HG02885 (cell line): ENCODE results near the gene EEF2.

Source experiments
- ATAC-seq: cut with Tn5 transposase; IDR thresholded peaks from one replicate; pipeline ENCODE4 v1.9.1; 2021; ENCODE audit warnings: mild to moderate bottlenecking; ENCODE audit not compliant: unreplicated experiment, poor library complexity

EEF2 gene

DNA sequence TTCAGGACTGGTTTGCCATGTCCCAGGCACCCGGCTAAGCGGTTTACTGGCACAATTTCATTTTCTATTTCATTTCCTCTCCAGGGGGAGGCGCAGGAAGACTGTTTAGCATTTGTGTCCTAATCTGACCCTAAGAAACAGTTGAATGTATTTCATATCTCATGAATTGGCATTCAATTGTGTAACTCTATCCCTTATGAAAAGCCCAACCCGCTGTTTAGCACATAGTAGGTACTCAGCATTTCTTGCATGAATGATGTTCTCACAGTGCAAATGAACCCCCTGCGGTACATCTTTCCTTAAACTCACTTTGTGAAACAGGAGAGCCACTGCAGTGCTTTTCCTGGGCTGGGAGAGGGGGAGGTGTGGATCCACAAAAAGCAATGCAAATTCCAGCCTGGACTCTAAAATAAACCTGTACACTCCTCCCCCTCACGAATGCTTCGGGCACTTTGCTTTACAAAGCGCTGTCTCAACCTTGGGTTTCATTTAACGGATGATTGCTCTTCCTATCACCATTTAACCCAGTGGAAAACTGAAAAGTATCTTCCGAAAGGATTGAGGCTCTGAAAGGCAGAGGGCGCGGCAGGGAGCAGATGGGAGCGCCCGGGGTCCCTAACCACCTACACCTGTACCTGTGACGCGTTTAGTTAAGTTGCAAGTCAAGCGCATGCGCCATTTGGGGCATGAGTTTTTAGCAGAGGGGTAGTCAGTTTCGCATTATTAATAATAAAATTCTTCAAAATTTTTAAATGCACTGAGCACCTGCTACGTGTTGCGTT lies 1.2 kb upstream of the EEF2 start:
- no peak for ATAC-seq

- ATAC-seq: no peak
Observed at GRCh38 chr19:3985643-3986259, 488 bp upstream of the EEF2 start.

DNA sequence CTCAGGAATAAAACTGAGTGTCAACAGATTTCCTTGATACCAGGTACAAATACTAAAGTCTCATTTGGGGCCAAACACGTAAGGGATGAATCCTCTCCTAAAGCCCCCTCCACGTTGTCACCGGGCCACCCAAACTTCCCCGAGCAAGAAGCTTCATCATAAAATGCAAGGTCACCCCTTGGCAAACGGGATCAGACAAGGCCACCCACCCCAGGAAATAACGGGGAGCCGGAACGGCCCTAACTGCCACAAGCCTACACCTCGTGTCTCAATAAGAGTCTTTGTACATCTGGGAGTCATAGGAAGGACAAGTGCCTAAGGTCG lies 717 bp downstream of the EEF2 start:
- ATAC-seq: no peak

DNA sequence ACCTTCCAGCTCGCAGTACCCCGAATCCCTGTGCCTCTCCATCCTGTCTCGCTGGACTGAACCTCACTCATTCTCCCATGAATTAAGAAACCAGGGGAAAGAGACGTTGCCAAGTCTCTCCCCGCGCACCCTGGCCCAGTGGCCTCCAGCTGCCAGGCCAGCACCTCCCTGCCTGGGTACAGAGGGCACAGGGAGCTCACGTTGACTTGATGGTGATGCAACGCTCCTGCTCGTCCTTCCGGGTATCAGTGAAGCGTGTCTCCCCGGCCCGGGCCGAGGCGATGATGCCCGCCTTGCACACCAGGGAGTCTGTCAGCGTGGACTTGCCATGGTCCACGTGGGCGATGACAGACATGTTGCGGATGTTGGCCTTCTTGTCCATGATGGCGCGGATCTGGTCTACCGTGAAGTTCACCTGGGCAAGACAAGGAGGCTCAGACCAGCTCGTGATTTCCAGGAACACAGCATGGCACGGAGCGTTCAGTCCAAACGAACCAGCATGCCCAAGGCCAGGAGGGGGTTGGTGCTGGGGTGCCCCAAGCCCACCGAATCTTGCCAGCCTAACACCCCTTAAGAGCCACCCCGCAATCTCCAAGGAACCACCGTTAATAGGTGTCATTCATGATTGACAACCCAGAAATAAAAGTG lies 1.2 kb downstream of the EEF2 start:
- no peak for ATAC-seq

GRCh38 chr19:3983542-3983914 lies 1.7 kb downstream of the EEF2 start:
- ATAC-seq: no peak

- no peak for ATAC-seq
Observed at GRCh38 chr19:3982701-3983541, 2.3 kb downstream of the EEF2 start.

DNA sequence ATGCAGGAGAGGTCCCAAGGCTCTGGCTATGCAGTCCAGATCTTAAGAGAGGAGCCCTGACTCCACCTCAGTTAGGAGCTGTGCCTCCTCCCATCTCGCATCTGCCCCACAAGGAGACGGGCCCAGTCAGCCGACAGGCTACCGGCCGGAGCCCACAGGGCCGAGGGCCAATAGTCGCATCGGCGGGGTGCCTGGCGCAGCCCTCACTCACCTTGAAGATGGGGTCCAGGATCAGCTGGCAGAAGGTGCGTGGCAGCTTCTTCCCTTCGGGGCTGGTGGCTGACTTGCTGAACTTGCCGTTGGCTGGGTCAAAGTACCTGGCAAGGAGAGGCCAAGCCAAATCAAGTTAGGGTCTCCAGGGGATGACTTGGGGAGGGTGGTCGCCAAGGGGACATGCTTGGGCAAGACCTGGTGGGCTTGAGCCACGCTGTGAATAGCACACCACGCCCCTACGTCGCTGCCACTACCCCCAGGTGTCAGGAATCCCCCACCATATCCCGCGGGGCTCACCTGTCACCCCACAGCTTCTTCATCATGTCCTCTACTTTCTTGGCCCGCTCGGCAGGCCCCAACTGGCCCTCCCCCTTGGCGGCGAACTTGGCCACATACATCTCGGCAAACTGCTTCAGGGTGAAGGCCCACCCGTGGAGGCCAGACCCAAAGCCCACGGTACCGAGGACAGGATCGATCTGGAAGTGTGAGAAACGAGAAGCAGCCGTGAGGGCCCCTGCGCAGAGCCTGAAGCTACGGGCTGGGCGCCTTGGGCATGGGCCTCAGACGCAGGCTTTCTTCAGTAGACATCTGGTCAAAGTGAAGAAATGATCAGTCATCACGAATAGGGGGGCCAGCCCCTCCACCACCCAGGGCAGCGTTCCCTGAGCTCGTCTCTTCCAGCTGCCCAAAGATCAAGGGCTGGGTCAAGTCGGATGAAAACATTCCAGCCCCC lies 3.3 kb downstream of the EEF2 start:
- no peak for ATAC-seq

DNA sequence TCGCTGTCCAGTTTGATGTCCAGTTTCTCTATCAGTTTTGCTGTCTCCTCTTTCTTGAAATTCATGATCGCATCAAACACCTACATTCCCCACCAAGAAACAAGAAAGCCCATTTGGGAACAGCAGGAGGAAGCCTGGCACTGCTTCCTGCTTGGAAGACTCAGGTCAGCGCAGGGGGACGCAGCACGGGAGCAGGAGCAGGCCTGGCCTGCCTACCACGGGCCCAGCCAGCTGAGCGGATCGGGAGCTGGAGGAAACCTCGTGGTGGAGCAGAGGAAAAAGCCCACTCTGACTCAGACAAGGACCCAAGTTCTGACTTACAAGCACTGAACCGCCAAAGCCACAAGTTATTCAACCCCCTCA lies 3.9 kb downstream of the EEF2 start:
- no peak for ATAC-seq

- no peak for ATAC-seq
Observed at GRCh38 chr19:3980353-3981251, 4.7 kb downstream of the EEF2 start.

DNA sequence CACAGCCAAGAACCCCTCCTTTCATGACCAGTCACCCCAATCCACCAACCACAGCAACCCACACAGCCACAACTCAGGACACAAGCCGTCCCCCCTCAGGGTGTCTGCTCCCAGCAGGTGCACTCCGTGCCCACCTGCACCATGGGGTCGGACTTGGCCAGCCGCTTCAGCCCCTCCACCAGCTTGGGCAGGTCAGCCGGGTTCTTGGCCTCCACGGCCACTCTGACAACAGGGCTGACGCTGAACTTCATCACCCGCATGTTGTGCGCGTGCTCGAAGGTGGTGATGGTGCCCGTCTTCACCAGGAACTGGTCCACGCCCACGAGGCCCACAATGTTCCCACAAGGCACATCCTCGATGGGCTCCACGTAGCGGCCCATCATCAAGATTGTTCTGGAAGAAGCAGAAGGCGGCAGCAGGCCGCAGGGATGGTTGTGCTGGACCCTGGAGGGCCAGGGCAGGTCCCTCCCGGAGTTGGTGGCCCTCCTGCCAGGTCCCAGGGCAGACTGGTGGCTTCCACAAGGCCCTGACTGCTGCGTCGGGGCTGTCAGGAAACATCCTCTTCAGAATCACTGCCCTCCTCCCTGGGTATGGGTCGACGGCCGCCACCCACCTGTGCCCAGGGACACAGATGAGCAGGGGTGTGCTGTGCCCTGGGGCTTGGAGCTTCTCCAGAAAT lies 5.5 kb downstream of the EEF2 start:
- ATAC-seq: no peak

DNA sequence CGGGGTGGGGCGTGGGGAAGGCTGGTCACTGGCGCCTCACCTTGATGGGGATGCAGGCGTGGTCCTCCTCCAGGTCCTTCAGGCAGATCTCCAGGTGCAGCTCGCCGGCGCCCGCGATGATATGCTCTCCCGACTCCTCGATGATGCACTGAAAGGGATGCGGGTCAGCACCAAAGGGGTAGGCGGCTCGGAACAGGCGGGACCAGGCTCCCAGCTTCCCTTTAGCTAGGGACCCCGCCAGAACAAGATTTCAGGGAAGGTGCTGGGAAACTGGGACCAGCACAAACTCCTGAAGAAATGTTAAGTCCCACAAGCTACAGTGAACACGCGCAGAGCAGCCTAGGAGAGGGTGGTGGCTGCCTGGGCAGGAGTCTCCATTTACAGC lies 6.0 kb downstream of the EEF2 start:
- no peak for ATAC-seq

GRCh38 chr19:3978145-3978544 lies 7.1 kb downstream of the EEF2 start:
- no peak for ATAC-seq

DNA sequence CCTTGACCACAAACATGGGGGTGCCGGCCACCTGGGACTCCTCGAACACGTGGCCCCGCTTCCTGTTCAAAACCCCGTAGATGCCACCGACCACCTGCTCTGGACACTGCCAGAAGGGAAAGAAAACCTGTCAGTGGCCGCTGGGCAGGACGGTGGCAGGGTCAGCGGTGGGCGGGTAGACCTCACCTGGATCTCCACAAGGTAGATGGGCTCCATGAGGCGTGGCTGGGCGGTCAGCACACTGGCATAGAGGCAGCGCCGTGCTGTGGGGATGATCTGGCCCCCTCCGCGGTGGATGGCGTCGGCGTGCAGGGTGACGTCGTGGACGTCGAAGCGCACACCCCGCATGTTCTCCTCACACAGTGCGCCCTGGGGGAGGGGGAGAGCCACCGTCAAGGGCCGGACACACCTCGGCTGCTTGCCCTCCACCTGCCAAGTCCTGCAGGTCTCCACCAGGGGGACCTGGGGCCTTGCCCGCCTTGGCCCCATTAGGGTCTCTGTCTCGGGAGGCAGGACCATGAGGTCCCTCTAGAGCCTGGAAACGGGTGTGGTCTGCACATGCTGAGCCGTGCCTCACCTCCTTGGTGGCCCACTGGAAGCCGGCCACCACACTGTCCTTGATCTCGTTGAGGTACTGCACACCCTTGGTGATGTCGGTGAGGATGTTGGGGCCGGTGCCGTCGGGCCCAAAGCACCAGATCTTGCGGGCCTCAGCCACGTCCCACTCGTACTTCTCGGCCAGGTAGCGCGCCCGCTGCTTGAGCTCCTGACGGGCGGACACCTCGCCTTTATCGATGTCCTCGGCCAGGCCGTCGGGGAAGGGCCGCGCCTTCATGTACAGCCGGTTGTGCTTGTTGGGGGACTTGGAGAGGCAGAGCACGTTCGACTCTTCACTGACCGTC lies 7.8 kb downstream of the EEF2 start:
- ATAC-seq: no peak

GRCh38 chr19:3976495-3977241 lies 8.6 kb downstream of the EEF2 start:
- no peak for ATAC-seq

GRCh38 chr19:3975637-3976087 lies 9.6 kb downstream of the EEF2 start:
- no peak for ATAC-seq

GRCh38 chr19:3975144-3975543 lies 10.1 kb downstream of the EEF2 start:
- no peak for ATAC-seq
